NCI-H1417 (cell line): Measurements from ENCODE around the gene RAP1GAP.

Source experiments
- DNase-seq, 3 experiments: peaks; one replicate each; lab custom pipeline; 2025; lab: John Stamatoyannopoulos, UW

The RAP1GAP gene

GRCh38 chr1:21592086-21592865 lies 76.9 kb downstream of the RAP1GAP start:
- peak in 1 of 3 experiments; percentile 13 for DNase-seq

GRCh38 chr1:21590934-21591333 lies 78.2 kb downstream of the RAP1GAP start:
- DNase-seq: no peak

GRCh38 chr1:21590126-21590880 lies 78.9 kb downstream of the RAP1GAP start:
- peak in 2 of 3 experiments; percentile 69 to 84 for DNase-seq

GRCh38 chr1:21589618-21590017 lies 79.5 kb downstream of the RAP1GAP start:
- DNase-seq: no peak

- peak in 1 of 3 experiments; percentile 39 for DNase-seq
These were observed 81.6 kb downstream of the RAP1GAP start for GRCh38 chr1:21587602-21587953.

- DNase-seq: peak in 1 of 3 experiments; percentile 14
These were observed 82.1 kb downstream of the RAP1GAP start for GRCh38 chr1:21586846-21587601.

GRCh38 chr1:21586222-21586621 lies 82.9 kb downstream of the RAP1GAP start:
- DNase-seq: no peak

GRCh38 chr1:21585037-21585436 lies 84.1 kb downstream of the RAP1GAP start:
- no peak for DNase-seq

GRCh38 chr1:21584096-21584495 lies 85.1 kb downstream of the RAP1GAP start:
- DNase-seq: no peak

- peak in 2 of 3 experiments; percentile 19 to 56 for DNase-seq
These were observed 89.4 kb downstream of the RAP1GAP start for GRCh38 chr1:21579791-21580190.

GRCh38 chr1:21577933-21578332 lies 91.2 kb downstream of the RAP1GAP start:
- DNase-seq: no peak

- DNase-seq: no peak
These were observed 91.8 kb downstream of the RAP1GAP start for GRCh38 chr1:21577324-21577723.

- no peak for DNase-seq
These were observed 92.4 kb downstream of the RAP1GAP start for GRCh38 chr1:21576798-21577187.

- DNase-seq: no peak
These were observed 92.9 kb downstream of the RAP1GAP start for GRCh38 chr1:21576031-21576797.

- no peak for DNase-seq
These were observed 93.7 kb downstream of the RAP1GAP start for GRCh38 chr1:21575351-21575942.

GRCh38 chr1:21574466-21575151 lies 94.5 kb downstream of the RAP1GAP start:
- peak in 1 of 3 experiments; percentile 68 for DNase-seq

GRCh38 chr1:21573971-21574465 lies 95.1 kb downstream of the RAP1GAP start:
- DNase-seq: peak; percentile 83 to 96 (median 94)

GRCh38 chr1:21573475-21573874 lies 95.7 kb downstream of the RAP1GAP start:
- DNase-seq: no peak

GRCh38 chr1:21572735-21573277 lies 96.4 kb downstream of the RAP1GAP start:
- no peak for DNase-seq

GRCh38 chr1:21572221-21572620 lies 96.9 kb downstream of the RAP1GAP start:
- no peak for DNase-seq
